ENCODE results near the gene LRP5. TPM values are rescaled to one million over a fixed set of nuclear protein-coding genes. Genes with fewer than 3 reads are reported as not detected.

LRP5 gene
- total RNA-seq, 1 donor: 3.3 TPM

DNA sequence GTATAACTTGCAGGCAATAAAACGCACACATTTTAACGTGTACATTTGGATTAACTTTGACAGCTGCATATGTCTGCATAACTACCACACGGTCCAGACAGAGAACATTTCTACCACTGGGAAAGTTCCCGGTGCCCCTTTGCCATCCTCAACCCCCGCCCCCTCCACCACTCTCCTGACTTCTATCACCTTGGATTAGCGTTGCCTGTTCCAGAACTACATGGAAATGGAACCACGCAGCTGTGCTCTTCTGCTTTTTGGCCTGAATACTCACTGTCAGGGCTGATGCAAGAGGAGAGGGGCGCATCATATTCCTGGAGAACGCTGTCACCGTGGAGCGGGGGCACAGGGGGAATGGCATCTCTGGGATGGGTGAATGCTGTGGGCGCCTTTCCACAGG is 62.1 kb downstream of the LRP5 start:
- no peak overlapping the region for H3K4me3 ChIP-seq (ENCODE audit: low read depth, low read length)
- no peak for DNase-seq (ENCODE audit: low read depth)
- TF ChIP-seq, protein P1, sequence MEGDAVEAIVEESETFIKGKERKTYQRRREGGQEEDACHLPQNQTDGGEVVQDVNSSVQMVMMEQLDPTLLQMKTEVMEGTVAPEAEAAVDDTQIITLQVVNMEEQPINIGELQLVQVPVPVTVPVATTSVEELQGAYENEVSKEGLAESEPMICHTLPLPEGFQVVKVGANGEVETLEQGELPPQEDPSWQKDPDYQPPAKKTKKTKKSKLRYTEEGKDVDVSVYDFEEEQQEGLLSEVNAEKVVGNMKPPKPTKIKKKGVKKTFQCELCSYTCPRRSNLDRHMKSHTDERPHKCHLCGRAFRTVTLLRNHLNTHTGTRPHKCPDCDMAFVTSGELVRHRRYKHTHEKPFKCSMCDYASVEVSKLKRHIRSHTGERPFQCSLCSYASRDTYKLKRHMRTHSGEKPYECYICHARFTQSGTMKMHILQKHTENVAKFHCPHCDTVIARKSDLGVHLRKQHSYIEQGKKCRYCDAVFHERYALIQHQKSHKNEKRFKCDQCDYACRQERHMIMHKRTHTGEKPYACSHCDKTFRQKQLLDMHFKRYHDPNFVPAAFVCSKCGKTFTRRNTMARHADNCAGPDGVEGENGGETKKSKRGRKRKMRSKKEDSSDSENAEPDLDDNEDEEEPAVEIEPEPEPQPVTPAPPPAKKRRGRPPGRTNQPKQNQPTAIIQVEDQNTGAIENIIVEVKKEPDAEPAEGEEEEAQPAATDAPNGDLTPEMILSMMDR (IDR thresholded peaks at IDR 0.05; ENCODE audit: insufficient read depth, low read length): no peak

DNA sequence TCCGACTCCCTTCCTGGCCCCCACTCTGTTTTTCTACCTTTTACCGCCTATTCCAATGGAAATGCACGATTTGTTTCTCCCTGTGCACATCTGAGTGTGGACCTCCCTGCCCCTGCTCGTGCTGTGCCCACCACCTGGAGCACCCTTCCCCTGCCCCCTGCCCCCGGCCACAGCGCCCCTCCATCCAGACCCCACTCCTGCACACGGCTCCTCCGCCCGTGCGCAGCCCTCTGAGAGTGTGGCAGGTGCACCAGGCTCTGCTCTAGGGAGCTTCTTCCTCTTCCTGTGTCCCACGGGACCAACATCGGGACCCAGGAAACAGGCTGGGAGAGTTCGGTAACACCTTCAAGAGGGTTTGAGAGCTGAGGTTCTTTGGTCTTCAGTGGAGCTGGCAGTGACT is 62.9 kb downstream of the LRP5 start:
- DNase-seq (ENCODE audit: low read depth): no peak
- no peak overlapping the region for H3K4me3 ChIP-seq (ENCODE audit: low read depth, low read length)
- TF ChIP-seq, protein P1 (IDR thresholded peaks at IDR 0.05; ENCODE audit: insufficient read depth, low read length): no peak

DNA sequence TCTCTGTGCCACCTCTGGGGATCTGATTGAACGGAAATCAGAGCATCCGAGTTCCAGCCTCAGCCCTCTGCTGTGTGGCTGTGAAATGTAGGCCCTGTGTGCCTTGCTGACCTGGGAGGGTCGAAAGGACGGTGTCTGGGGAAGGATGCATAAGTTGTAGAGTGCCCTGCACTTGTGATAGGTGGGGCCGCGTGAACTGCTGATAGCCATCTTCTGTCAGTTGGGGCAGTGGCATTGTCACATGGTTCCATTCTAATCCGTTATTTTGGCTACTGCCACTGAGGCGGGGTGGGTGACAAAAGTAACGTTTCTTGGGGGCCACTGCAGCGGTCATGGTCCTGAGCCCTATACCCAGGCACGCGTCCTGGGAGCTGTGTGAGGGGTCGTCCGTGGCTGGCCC is 63.4 kb downstream of the LRP5 start:
- no peak for DNase-seq (ENCODE audit: low read depth)
- TF ChIP-seq, protein P1 (IDR thresholded peaks at IDR 0.05; ENCODE audit: insufficient read depth, low read length): no peak
- no peak overlapping the region for H3K4me3 ChIP-seq (ENCODE audit: low read depth, low read length)

DNA sequence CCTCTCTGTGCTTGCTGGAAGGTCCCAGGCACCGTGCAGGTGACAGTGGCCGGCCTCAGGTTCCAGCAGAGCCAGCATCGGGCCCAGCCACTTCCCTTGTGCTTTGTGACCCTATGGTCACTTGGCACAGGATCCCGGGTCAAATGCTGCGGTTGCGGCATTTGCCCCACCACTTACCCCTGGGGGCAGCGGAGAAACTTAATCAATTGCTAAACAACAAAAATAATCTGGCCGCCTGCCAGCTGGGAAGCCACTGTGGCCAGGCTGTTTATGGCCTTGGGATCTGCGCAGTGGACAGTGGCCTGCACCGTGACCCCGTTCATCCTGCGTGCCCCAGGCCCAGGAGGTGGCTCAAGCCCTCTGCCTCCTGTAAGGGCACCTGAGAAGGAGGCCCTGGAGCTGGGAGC is 65.0 kb downstream of the LRP5 start:
- DNase-seq (ENCODE audit: low read depth): no peak
- H3K4me3 ChIP-seq (ENCODE audit: low read depth, low read length): no peak overlapping the region
- TF ChIP-seq, protein P1 (IDR thresholded peaks at IDR 0.05; ENCODE audit: insufficient read depth, low read length): no peak

DNA sequence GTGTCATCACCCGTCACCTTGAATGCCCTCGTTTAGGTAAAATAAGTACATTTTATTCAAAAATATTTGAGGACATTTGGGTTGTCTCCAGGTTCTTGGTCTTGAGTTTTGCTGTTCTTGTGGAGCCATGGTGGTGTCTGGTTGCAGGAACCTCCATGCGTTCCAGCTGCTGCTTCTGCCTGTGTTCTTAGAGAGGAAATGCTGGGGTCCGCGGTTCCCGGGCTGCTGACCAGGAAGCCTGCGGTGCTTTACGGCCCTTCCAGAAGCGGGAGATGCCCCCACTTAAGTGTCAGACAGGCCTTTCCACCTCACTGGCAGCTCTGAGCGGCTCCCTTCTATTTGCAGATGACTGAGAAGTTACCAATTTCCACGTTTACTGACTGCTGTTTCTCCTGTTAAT is 66.8 kb downstream of the LRP5 start:
- H3K4me3 ChIP-seq (ENCODE audit: low read depth, low read length): no peak overlapping the region
- TF ChIP-seq, protein P1 (IDR thresholded peaks at IDR 0.05; ENCODE audit: insufficient read depth, low read length): no peak
- no peak for DNase-seq (ENCODE audit: low read depth)

DNA sequence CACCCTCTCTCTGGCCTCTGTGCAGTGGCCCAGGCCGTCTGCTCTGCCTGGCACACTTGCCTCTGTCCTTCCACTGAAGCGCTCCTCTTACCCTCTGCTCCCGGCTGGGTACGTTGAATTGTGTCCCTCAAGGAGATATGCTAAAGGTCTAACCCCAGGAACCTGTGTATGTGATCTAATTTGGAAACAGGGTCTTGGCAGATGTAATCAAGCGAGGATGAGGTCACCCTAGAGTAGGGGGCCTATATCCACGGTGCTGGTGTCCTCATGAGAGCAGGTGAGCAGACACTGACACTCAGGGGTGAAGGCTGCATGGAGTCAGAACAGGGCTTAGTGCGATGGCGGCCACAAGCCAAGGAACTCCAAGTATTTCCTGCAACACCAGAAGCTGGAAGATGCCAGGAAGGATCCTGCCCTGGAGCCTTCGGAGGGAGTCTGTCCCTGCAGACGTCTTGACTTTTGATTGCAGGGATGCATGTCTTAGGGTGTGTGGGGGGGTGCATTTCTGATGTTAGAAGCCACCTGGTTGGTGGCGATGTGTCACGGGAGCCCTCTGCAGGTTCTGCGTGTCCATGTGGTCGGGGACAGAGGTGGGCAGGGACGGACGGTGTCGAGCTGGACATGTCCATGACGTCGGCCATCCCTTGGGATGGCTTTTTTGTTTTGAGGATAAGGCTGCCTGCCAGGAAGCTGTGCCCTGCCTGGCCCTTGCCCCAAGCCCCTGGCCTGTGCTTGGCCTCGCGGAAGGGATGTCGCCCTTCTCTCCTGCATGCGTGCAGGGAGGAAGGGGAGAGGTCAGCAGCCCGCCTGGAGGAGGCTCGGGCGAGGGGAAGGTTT is 68.6 kb downstream of the LRP5 start:
- DNase-seq (ENCODE audit: low read depth): no peak
- TF ChIP-seq, protein P1 (IDR thresholded peaks at IDR 0.05; ENCODE audit: insufficient read depth, low read length): no peak
- H3K4me3 ChIP-seq (ENCODE audit: low read depth, low read length): no peak overlapping the region

Data from fibroblast of the aortic adventitia (primary cell).